HT-29 (cell line): Measurements from ENCODE around the gene RNF20. TPM values are rescaled to one million over a fixed set of nuclear protein-coding genes. Genes with fewer than 3 reads are reported as not detected.
"Not testable (repeated sequence)": the region's sequence is repeated elsewhere in the genome, so short reads cannot be mapped to it uniquely, and the experiment has no call there.

Source experiments
- DNase-seq: peaks from one replicate; pipeline ENCODE4 v3.0.0-alpha.2; 2015; ENCODE audit warnings: low spot score
- small RNA-seq: library from RNA; depleted of rRNA; stranded (forward); fragments of <200 nt; gene quantifications from one replicate; pipeline ENCODE3, GENCODE V24; 2014
- total RNA-seq: library from RNA; depleted of rRNA; stranded (reverse); fragments of >200 nt; shearing (Covaris generic); gene quantifications from 2 replicates; pipeline ENCODE4 v1.2.3, GENCODE V29; 2014; rRNA removed

The RNF20 gene
- total RNA-seq, 1 experiment from 2014 or later = 6.1 TPM

- DNase-seq = no peak
These were observed 53.8 kb downstream of the RNF20 start for GRCh38 chr9:101587332-101588043.

- not testable (repeated sequence) for DNase-seq
These were observed 56.4 kb downstream of the RNF20 start for GRCh38 chr9:101590074-101590473.

- DNase-seq = no peak
These were observed 57.2 kb downstream of the RNF20 start for GRCh38 chr9:101590901-101591300.

GRCh38 chr9:101591787-101592446, 58.3 kb downstream of the RNF20 start:
- no peak for DNase-seq

GRCh38 chr9:101592788-101593187, 59.1 kb downstream of the RNF20 start:
- DNase-seq = no peak

- no peak for DNase-seq
These were observed 59.7 kb downstream of the RNF20 start for GRCh38 chr9:101593345-101593744.

GRCh38 chr9:101594796-101595195, 61.1 kb downstream of the RNF20 start, which contains the start of gene PPP3R2:
PPP3R2 (minus strand) TSS chr9:101594969; CDS start chr9:101594921, 48 bp downstream.
- DNase-seq = no peak

- DNase-seq = peak; percentile 52
These were observed 68.5 kb downstream of the RNF20 start for GRCh38 chr9:101601904-101602765.

GRCh38 chr9:101604296-101604695, 70.6 kb downstream of the RNF20 start:
- no peak for DNase-seq

GRCh38 chr9:101605547-101605946, 71.9 kb downstream of the RNF20 start:
- DNase-seq = no peak

Small RNA genes lying within 50 kb of the gene (small RNA-seq; reads per million reads assigned to genes)
- not detected for gene AL353621.1

Other genes starting within 250 kb of the RNF20 start
- gene BAAT, start 148.8 kb upstream of the RNF20 start, total RNA-seq = 0.28 and 0.57 TPM in 2 replicates
- 7.4 and 10.4 TPM in 2 replicates for gene MRPL50, start 135.2 kb upstream of the RNF20 start, total RNA-seq
- 2.0 and 2.1 TPM in 2 replicates for gene ZNF189, start 135.0 kb upstream of the RNF20 start, total RNA-seq
- 0.16 TPM in 1 of 2 replicates, not detected in the other for gene ALDOB, start 98.1 kb upstream of the RNF20 start, total RNA-seq
- not detected in 2 replicates for gene PPP3R2, start 61.1 kb downstream of the RNF20 start, total RNA-seq
- gene GRIN3A, start 204.8 kb downstream of the RNF20 start, total RNA-seq = not detected in 2 replicates